Kidney (tissue), 14 donors: ENCODE data around the gene AKAP13. TPM values are rescaled to one million over a fixed set of nuclear protein-coding genes. Genes with fewer than 3 reads are reported as not detected.

Source experiments
- DNase-seq, 5 donors: peaks; one replicate each; pipeline ENCODE4 v3.0.0-alpha.2; 2013 to 2020
- FAIRE-seq: peaks from 2 replicates; lab custom pipeline; 2012; peaks lifted over from hg19 to GRCh38; lab: Jason Lieb, UNC
- H3K27ac ChIP-seq, 2 donors: one replicate each; pipeline ENCODE4 v1.7.0; 2013; ENCODE audit warnings: low read depth in 2 of 2, low read length in 2 of 2, inconsistent platforms in 1 of 2
- H3K27me3 ChIP-seq: one replicate; pipeline ENCODE4 v1.7.1; 2013; ENCODE audit warnings: low read length, inconsistent platforms; ENCODE audit not compliant: control insufficient read depth, insufficient read depth
- H3K36me3 ChIP-seq, 3 donors: one replicate each; pipeline versions ENCODE4 v1.7.0 to v1.7.1; 2013; ENCODE audit warnings: low read length in 3 of 3, control low read depth in 1 of 3, inconsistent platforms in 1 of 3; ENCODE audit not compliant: insufficient read depth in 3 of 3, control insufficient read depth in 2 of 3
- H3K4me1 ChIP-seq, 3 donors: one replicate each; pipeline versions ENCODE4 v1.7.0 to v1.7.1; 2013; ENCODE audit warnings: low read length in 3 of 3, inconsistent platforms in 1 of 3, low read depth in 1 of 3; ENCODE audit not compliant: control insufficient read depth in 2 of 3, insufficient read depth in 2 of 3
- H3K4me3 ChIP-seq, 3 donors: one replicate each; pipeline versions ENCODE4 v1.7.0 to v1.8.1; 2013; ENCODE audit warnings: low read length in 3 of 3, control low read depth in 1 of 3, inconsistent platforms in 1 of 3
- H3K9ac ChIP-seq, 3 donors: one replicate each; pipeline versions ENCODE4 v1.7.0 to v1.7.1; 2013; ENCODE audit warnings: low read length in 3 of 3, control low read depth in 1 of 3, inconsistent platforms in 1 of 3
- H3K9me3 ChIP-seq, 3 donors: one replicate each; pipeline versions ENCODE4 v1.7.0 to v1.7.1; 2013; ENCODE audit warnings: low read length in 3 of 3, control low read depth in 1 of 3, inconsistent platforms in 1 of 3; ENCODE audit not compliant: control insufficient read depth in 2 of 3, insufficient read depth in 1 of 3
- intact Hi-C: fragments of 100-400 bp; cut with DNase I; formaldehyde crosslinking; loops from one replicate; pipeline ENCODE4 v1.11.1; 2022
- polyA plus RNA-seq: library from polyadenylated mRNA; stranded (reverse); fragments of 350-450 nt; fragmentation: Illumina TruSeq; extraction: RNeasy Lipid Tissue Mini Kit (QIAGEN cat#74804); gene quantifications from one replicate; pipeline ENCODE4 v1.2.3, GENCODE V29; 2014; ENCODE audit warnings: low read depth, low replicate concordance; ENCODE audit not compliant: insufficient read depth
- total RNA-seq: library from RNA; stranded (reverse); fragmentation: NEBNext Ultra II Directional; extraction: Animal tissue kit (Norgen Biotek cat#: 25700); gene quantifications from one replicate; pipeline ENCODE4 v1.2.1, GENCODE V29; 2021
- TF ChIP-seq, protein P1 (sequence below): IDR thresholded peaks from 3 replicates; pipeline ENCODE4 v1.5.1; 2012; ENCODE audit warnings: mild to moderate bottlenecking, moderate library complexity, borderline replicate concordance; ENCODE audit not compliant: insufficient read depth; ENCODE audit errors: extremely low read depth
- donor health status: control.
- donor health status: control.
- donor health status: control.
- donor health status: control.
- donor health status: control.
- donor health status: DM: yes; HTN: yes; CAD: no.
- donor health status: Normal renal cell carcinoma (clear cell type).

The AKAP13 gene
- total and polyA plus RNA-seq, 2 donors from 2014 or later: 18.8 to 174 TPM

DNA sequence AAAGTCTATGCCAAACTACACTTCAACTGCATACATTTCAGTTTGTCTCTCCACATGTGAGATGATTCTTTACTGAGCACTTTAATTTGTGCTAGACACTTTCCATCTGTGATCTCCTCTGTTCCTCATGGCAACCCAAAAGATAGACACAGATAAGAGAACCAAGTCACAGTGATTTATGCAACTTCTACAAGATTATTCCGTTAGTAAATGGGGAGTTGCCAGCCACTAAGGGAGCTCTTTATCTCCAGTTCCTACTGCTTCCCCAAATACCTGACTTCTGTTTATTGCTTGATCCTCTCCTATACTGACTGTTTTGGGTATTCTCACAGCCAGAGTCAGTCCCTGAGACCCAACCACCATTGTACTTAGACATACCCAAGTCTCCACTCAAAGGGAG, 24.1 kb upstream of the AKAP13 start:
- Histone ChIP-seq H3K4me3 (no peak overlapping the region), H3K27ac (no peak overlapping the region), H3K36me3 (no peaks in the 10 kb centered on the region), H3K27me3 (no peaks in the 10 kb centered on the region), H3K9me3 (no peaks in the 10 kb centered on the region), H3K9ac (no peak overlapping the region), H3K4me1 (no peaks in the 10 kb centered on the region)
- FAIRE-seq (no peak), DNase-seq (no peak)
- TF ChIP-seq, protein P1, sequence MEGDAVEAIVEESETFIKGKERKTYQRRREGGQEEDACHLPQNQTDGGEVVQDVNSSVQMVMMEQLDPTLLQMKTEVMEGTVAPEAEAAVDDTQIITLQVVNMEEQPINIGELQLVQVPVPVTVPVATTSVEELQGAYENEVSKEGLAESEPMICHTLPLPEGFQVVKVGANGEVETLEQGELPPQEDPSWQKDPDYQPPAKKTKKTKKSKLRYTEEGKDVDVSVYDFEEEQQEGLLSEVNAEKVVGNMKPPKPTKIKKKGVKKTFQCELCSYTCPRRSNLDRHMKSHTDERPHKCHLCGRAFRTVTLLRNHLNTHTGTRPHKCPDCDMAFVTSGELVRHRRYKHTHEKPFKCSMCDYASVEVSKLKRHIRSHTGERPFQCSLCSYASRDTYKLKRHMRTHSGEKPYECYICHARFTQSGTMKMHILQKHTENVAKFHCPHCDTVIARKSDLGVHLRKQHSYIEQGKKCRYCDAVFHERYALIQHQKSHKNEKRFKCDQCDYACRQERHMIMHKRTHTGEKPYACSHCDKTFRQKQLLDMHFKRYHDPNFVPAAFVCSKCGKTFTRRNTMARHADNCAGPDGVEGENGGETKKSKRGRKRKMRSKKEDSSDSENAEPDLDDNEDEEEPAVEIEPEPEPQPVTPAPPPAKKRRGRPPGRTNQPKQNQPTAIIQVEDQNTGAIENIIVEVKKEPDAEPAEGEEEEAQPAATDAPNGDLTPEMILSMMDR: no peak
- intact Hi-C loops: no loop called here

DNA sequence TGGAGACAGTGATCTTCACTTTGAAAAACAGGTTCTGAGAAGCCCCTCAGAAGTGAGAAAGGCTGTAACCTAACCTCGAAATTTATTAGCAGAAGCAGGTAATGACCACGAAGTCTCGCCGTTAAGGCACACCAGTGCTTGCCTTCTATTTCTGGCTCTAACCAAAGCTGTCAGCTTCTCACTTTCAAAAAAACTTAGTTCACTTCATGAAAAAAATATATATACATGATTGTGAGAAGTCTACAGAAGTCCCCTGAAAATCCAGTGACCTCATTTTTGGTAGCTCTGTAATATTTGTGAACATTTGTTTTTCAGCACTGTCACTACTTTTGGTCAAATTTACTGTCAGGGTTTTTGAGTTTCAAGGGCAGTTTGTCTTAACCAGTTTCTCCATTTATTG, 19.1 kb upstream of the AKAP13 start:
- no peak for DNase-seq
- TF ChIP-seq, protein P1: no peak
- Histone ChIP-seq H3K27ac (no peak overlapping the region), H3K9ac (no peak overlapping the region), H3K9me3 (no peaks in the 10 kb centered on the region), H3K36me3 (no peaks in the 10 kb centered on the region), H3K27me3 (no peaks in the 10 kb centered on the region), H3K4me3 (no peak overlapping the region), H3K4me1 (no peaks in the 10 kb centered on the region)
- no peak for FAIRE-seq
- intact Hi-C loops: no loop called here

DNA sequence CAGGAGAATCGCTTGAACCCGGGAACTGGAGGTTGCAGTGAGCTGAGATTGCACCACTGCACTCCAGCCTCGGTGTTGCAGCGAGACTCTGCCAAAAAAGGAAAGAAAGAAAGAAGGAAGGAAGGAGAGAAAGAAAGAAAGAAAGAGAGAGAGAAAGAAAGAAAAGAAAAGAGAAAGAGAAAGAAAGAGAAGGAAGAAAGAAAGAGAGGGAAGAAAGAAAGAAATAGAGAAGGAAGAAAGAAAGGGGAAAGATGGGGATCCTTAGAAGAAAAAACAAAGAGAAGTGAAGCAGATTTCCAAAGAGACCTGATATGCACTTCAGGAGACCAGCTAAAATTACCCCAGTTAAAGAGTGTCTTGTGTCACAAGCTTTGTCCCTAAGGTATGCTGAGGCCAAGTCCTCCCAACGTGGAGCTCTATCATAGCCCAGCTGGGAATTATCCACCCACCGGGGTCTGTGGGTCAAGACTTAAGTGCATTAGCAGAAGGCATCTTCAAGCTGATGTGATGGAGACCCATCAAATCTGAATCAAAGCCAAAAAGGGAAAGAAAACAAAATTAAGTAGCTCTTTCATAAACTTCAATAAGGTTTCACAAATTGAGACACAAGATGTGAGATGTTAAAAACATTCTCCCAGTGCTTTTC, 17.8 kb upstream of the AKAP13 start:
- Histone ChIP-seq H3K4me1 (no peaks in the 10 kb centered on the region), H3K9ac (no peak overlapping the region), H3K9me3 (no peaks in the 10 kb centered on the region), H3K27me3 (no peaks in the 10 kb centered on the region), H3K4me3 (no peak overlapping the region), H3K27ac (no peak overlapping the region), H3K36me3 (no peaks in the 10 kb centered on the region)
- DNase-seq (no peak), FAIRE-seq (no peak)
- intact Hi-C loops: no loop called here
- TF ChIP-seq, protein P1: no peak

DNA sequence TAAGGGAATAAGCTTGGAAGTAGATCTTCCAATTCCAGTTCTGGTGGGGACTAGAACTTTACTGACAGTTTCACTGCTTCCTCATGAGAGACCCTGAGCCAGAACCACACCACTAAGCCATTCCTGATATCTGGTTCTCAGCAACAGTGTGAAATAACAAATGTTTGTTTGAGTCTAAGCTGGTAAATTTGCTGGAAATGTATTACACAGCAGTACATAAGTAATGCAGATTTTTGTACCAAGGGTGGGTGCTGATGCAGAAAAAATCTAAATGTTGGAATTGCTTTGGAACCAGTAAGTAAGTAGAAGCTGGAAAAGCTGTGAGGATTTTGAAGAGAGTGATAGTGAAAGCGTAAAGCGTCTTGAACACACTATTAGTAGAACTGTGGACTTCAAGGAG, 14.4 kb upstream of the AKAP13 start:
- intact Hi-C loops: no loop called here

More for the DNA sequence above, 14.4 kb upstream of the AKAP13 start:
- H3K4me1 ChIP-seq: no peaks in the 10 kb centered on the region
- TF ChIP-seq, protein P1: no peak
- no peaks in the 10 kb centered on the region for H3K36me3 ChIP-seq
- H3K27me3 ChIP-seq: no peaks in the 10 kb centered on the region
- H3K9me3 ChIP-seq: no peaks in the 10 kb centered on the region
- no peak overlapping the region for H3K9ac ChIP-seq
- no peak overlapping the region for H3K27ac ChIP-seq
- DNase-seq (no peak), FAIRE-seq (no peak)
- H3K4me3 ChIP-seq: no peak overlapping the region
